ENCODE measurements around the gene ZC3H7B. TPM values are rescaled to one million over a fixed set of nuclear protein-coding genes. Genes with fewer than 3 reads are reported as not detected.
"Not testable (repeated sequence)": the region's sequence is repeated elsewhere in the genome, so short reads cannot be mapped to it uniquely, and the experiment has no call there.

ZC3H7B gene
- total and polyA plus RNA-seq, 4 donors: 31.5 to 55.8 (median 34.3) TPM

DNA sequence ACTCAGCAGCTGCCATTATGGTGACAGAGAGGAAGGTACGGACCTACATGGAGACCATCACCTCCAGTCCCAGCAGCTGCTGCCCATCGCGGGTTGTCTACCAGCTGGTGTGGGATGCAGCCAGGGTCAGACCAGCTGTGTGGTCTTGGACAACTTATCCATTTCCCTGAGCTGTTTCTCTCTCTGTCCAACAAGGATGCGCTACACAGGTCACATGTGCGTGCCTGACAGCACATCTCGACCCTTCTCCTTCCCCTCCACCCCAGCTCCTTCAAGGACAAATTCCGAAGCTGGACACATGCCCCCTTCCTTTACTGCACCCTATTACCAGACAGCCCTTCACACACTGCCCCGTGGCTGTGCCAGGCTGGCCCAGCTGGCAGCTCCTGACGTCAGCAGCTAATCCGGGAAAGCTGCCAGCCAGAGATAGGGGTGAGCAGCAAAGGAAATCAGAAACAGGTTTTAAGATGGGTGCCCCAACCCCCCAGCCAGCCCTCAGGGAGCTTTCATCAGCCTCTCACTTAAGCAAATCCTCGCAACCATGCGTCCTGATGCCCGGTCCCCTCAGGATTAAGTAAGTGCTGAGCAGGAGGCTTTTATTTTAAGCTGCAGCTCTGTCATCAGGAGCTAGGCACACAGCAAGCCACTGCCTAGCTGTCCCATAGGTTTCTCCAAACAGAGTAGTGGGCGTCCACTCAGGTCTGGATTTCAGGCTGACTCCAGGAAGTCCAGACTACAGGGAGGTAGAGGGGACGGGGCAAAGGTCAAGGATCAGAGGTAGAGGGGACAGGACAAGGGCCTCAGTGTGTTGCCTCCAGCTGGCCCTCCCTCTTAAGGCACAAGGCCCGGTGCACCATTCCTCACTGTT, 100.7 kb downstream of the ZC3H7B start:
- TF ChIP-seq, protein P1, sequence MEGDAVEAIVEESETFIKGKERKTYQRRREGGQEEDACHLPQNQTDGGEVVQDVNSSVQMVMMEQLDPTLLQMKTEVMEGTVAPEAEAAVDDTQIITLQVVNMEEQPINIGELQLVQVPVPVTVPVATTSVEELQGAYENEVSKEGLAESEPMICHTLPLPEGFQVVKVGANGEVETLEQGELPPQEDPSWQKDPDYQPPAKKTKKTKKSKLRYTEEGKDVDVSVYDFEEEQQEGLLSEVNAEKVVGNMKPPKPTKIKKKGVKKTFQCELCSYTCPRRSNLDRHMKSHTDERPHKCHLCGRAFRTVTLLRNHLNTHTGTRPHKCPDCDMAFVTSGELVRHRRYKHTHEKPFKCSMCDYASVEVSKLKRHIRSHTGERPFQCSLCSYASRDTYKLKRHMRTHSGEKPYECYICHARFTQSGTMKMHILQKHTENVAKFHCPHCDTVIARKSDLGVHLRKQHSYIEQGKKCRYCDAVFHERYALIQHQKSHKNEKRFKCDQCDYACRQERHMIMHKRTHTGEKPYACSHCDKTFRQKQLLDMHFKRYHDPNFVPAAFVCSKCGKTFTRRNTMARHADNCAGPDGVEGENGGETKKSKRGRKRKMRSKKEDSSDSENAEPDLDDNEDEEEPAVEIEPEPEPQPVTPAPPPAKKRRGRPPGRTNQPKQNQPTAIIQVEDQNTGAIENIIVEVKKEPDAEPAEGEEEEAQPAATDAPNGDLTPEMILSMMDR (IDR thresholded peaks at IDR 0.05; ENCODE audit: control extremely low read depth, extremely low read depth): no peak
- Histone ChIP-seq H3K4me1 (ENCODE audit: control insufficient read depth in 5 of 5, insufficient read depth in 5 of 5, low read length in 5 of 5) (peaks cover 0 to 14% (median 5%) of the 10 kb centered on the region in 5 donors), H3K27ac (ENCODE audit: low read depth in 1 of 2, low read length in 1 of 2) (peak overlapping the region; percentile 38 to 76), H3K27me3 (ENCODE audit: control insufficient read depth in 3 of 3, insufficient read depth in 3 of 3, low read length in 2 of 3) (no peaks in the 10 kb centered on the region), H3K9ac (ENCODE audit: insufficient read depth in 1 of 2, low read length in 2 of 2) (no peak overlapping the region), H3K4me3 (no peak overlapping the region), H3K36me3 (ENCODE audit: control insufficient read depth in 4 of 4, insufficient read depth in 4 of 4, low read length in 4 of 4) (peaks cover 2 to 12% (median 5%) of the 10 kb centered on the region in 4 donors), H3K9me3 (ENCODE audit: control insufficient read depth in 4 of 4, insufficient read depth in 3 of 4, low read length in 3 of 4) (no peaks in the 10 kb centered on the region)
- 43 to 59% methylated on average over 16 of the region's 16 CpGs for WGBS, 2 donors
- DNase-seq (peak; percentile 46 to 66 (median 66)), ATAC-seq (ENCODE audit: insufficient read depth, low FRiP score) (no peak)

DNA sequence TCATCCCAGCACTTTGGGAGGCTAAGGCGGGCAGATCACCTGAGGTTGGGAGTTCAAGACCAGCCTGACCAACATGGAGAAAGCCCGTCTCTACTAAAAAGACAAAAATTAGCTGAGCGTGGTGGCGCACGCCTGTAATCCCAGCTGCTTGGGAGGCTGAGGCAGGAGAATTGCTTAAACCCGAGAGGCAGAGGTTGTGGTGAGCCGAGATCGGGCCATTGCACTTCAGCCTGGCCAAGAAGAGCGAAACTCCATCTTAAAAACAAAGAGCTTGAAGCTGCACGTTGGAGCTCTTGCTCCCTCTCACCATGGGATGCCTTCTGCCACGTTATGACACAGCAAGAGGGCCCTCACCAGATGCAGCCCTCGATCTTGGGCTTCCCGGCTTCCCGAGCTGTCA, 101.5 kb downstream of the ZC3H7B start:
- H3K4me3 ChIP-seq; DNase-seq; H3K9me3 ChIP-seq (ENCODE audit: control insufficient read depth in 4 of 4, insufficient read depth in 3 of 4, low read length in 3 of 4); H3K36me3 ChIP-seq (ENCODE audit: control insufficient read depth in 4 of 4, insufficient read depth in 4 of 4, low read length in 4 of 4); H3K27me3 ChIP-seq (ENCODE audit: control insufficient read depth in 3 of 3, insufficient read depth in 3 of 3, low read length in 2 of 3); ATAC-seq (ENCODE audit: insufficient read depth, low FRiP score); H3K9ac ChIP-seq (ENCODE audit: insufficient read depth in 1 of 2, low read length in 2 of 2): not testable (repeated sequence)
- peaks cover 0 to 14% (median 5%) of the 10 kb centered on the region in 5 donors for H3K4me1 ChIP-seq (ENCODE audit: control insufficient read depth in 5 of 5, insufficient read depth in 5 of 5, low read length in 5 of 5)
- peak overlapping the region in 1 of 2 donors; percentile 76 for H3K27ac ChIP-seq (ENCODE audit: low read depth in 1 of 2, low read length in 1 of 2)
- WGBS, 2 donors: 93 to 94% methylated on average over 14 of the region's 14 CpGs

DNA sequence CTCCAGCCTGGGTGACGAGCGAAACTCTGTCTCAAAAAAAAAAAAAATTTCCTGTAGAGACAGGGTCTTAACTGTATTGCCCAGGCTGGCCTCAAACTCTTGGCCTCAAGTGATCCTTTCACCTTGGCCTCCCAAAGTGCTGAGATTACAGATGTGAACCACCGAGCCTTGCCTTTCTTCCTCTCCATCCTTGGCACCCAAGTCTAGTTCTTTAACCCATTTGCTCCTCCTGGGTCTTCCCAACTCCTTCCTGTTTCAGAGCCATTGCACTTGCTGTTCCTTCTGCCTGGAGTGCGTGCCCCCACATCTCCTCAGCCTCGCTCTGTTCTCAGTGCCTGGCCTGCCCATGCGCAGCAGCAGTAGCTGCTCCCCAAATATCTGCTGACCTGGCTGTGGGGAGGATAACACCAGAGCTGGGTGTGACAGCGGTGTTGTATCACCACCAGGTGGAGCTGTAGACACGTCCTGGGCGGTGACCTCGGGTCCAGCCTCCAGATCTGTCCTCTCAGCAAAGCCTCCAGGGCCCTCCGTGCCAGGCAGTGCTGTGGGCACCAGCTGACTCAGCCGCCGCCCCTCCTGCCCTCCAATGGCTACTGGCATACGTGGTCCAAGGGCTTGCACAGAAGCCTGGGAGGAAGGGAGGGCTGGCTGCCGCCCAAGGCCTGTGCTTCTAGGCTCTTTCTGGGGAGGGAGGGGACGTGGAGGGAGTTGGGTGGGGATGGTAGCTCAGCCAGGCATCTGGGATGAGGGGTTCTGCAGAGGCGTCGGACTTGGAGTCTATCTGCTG, 102.4 kb downstream of the ZC3H7B start:
- TF ChIP-seq, protein P1 (IDR thresholded peaks at IDR 0.05; ENCODE audit: control extremely low read depth, extremely low read depth): peak; percentile 96
- H3K9ac ChIP-seq (ENCODE audit: insufficient read depth in 1 of 2, low read length in 2 of 2): peak overlapping the region in 1 of 2 donors; percentile 47
- H3K4me1 ChIP-seq (ENCODE audit: control insufficient read depth in 5 of 5, insufficient read depth in 5 of 5, low read length in 5 of 5): peaks cover 0 to 14% (median 5%) of the 10 kb centered on the region in 5 donors
- H3K27ac ChIP-seq (ENCODE audit: low read depth in 1 of 2, low read length in 1 of 2): peak overlapping the region in 1 of 2 donors; percentile 24
- WGBS, 2 donors: 16 to 19% methylated on average over 18 of the region's 18 CpGs
- H3K9me3 ChIP-seq (ENCODE audit: control insufficient read depth in 4 of 4, insufficient read depth in 3 of 4, low read length in 3 of 4): no peaks in the 10 kb centered on the region
- ATAC-seq (ENCODE audit: insufficient read depth, low FRiP score): peak; percentile 93
- no peaks in the 10 kb centered on the region for H3K36me3 ChIP-seq (ENCODE audit: control insufficient read depth in 4 of 4, insufficient read depth in 4 of 4, low read length in 4 of 4)
- peak; percentile 82 to 87 (median 87) for DNase-seq
- no peaks in the 10 kb centered on the region for H3K27me3 ChIP-seq (ENCODE audit: control insufficient read depth in 3 of 3, insufficient read depth in 3 of 3, low read length in 2 of 3)
- no peak overlapping the region for H3K4me3 ChIP-seq

DNA sequence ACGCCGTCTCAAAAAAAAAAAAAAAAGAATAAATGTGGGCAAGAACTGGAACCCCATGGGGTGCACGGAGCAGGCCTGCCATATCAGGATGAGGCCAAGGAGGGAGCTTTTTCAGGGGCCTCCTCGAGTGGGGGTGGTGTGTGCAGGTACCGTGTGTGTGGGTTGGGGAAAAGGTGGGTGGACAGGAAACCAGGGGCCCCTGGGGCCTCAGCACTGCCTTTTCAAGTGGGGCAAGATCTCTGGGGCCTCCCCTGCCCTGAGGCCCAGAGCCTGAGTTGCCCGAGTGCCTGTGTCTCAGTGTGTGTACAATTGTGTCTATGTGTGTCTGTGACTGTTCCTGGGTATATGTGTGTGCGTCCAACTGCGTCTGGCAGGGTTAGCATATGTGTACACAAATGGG, 104.3 kb downstream of the ZC3H7B start:
- Histone ChIP-seq H3K27me3 (ENCODE audit: control insufficient read depth in 3 of 3, insufficient read depth in 3 of 3, low read length in 2 of 3) (no peaks in the 10 kb centered on the region), H3K4me1 (ENCODE audit: control insufficient read depth in 5 of 5, insufficient read depth in 5 of 5, low read length in 5 of 5) (peaks cover 0 to 14% (median 5%) of the 10 kb centered on the region in 5 donors), H3K9me3 (ENCODE audit: control insufficient read depth in 4 of 4, insufficient read depth in 3 of 4, low read length in 3 of 4) (no peaks in the 10 kb centered on the region), H3K9ac (ENCODE audit: insufficient read depth in 1 of 2, low read length in 2 of 2) (no peak overlapping the region), H3K4me3 (no peak overlapping the region), H3K27ac (ENCODE audit: low read depth in 1 of 2, low read length in 1 of 2) (no peak overlapping the region), H3K36me3 (ENCODE audit: control insufficient read depth in 4 of 4, insufficient read depth in 4 of 4, low read length in 4 of 4) (no peaks in the 10 kb centered on the region)
- TF ChIP-seq, protein P1 (IDR thresholded peaks at IDR 0.05; ENCODE audit: control extremely low read depth, extremely low read depth): no peak
- ATAC-seq (ENCODE audit: insufficient read depth, low FRiP score): no peak
- WGBS, 2 donors: 80 to 82% methylated on average over 8 of the region's 8 CpGs
- DNase-seq: no peak

Data from lung (tissue), 12 donors.